AG04449 (cell line): ENCODE measurements around the gene PON3.

Experiments used
- CTCF ChIA-PET: fragments of 350-600 bp; formaldehyde crosslinking; extraction: SDS; loops from one replicate; lab custom pipeline; 2021; ENCODE audit warnings: antibody characterized with exemption; lab: Yijun Ruan, JAX
- POLR2A ChIA-PET: fragments of 400-600, 350-600 bp; formaldehyde crosslinking; extraction: SDS; loops from one replicate; lab custom pipeline; 2020; ENCODE audit warnings: antibody characterized with exemption, inconsistent platforms; lab: Yijun Ruan, JAX
- DNase-seq: peaks from one replicate; pipeline ENCODE4 v3.0.0-alpha.2; 2010; ENCODE audit warnings: low read depth, low spot score
- H3K4me3 ChIP-seq: 2 replicates; pipeline ENCODE4 v1.5.1; 2011; ENCODE audit warnings: low read depth, mild to moderate bottlenecking, control low read depth, low read length
- TF ChIP-seq, protein P1 (sequence below): IDR thresholded peaks from one replicate; pipeline ENCODE4 v1.5.1; 2011; ENCODE audit warnings: mild to moderate bottlenecking, moderate library complexity, low read length, control low read depth, inconsistent platforms; ENCODE audit not compliant: insufficient read depth; ENCODE audit errors: missing control alignments

Gene PON3

DNA sequence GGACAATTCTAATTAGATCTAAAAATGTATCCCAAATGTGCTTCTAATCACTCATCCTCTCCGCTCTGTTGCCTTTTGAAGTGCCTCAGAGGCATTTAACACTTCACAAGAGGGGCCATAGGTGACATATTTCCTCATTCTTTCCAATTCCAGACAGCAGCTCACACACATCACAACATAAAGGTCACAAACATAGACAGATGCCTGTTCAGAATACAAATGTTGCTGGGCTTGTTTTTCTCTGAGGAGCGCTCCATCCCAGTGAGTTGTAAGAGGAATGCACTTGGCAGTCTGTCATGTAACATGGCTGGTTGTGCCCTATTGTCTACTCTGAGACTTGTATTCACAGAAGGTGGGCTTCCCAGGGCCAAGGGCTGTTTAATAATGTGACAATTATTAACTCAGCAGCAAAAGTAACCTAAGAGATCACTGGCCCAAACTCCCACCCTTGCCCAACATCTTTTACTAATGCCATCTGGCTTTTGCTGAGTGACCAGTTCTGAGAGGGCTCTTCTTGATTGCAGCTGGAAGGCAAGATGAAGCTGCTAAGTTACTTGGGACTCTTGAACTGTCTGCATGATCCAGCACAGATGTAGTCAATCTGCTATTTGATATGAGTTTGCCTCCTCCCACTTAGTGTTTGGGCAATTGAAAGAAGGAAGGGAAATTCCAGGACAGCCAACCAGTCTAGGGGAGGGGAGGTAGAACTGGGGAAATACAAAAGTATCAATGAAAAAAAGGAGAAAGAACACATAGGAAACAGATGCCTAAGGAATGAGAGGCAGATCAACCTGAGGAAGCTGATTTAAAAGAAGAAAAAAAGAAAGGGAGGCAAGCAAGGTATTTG is 25.0 kb upstream of the PON3 start:
- no peak overlapping the region for H3K4me3 ChIP-seq
- POLR2A ChIA-PET = no interaction called here
- DNase-seq = no peak
- CTCF ChIA-PET = interaction anchor here (0.7 kb wide), 1 partner anchor 986 kb away, joined by 3 read pairs; no protein-coding TSS in a partner anchor
- TF ChIP-seq, protein P1, sequence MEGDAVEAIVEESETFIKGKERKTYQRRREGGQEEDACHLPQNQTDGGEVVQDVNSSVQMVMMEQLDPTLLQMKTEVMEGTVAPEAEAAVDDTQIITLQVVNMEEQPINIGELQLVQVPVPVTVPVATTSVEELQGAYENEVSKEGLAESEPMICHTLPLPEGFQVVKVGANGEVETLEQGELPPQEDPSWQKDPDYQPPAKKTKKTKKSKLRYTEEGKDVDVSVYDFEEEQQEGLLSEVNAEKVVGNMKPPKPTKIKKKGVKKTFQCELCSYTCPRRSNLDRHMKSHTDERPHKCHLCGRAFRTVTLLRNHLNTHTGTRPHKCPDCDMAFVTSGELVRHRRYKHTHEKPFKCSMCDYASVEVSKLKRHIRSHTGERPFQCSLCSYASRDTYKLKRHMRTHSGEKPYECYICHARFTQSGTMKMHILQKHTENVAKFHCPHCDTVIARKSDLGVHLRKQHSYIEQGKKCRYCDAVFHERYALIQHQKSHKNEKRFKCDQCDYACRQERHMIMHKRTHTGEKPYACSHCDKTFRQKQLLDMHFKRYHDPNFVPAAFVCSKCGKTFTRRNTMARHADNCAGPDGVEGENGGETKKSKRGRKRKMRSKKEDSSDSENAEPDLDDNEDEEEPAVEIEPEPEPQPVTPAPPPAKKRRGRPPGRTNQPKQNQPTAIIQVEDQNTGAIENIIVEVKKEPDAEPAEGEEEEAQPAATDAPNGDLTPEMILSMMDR = no peak

DNA sequence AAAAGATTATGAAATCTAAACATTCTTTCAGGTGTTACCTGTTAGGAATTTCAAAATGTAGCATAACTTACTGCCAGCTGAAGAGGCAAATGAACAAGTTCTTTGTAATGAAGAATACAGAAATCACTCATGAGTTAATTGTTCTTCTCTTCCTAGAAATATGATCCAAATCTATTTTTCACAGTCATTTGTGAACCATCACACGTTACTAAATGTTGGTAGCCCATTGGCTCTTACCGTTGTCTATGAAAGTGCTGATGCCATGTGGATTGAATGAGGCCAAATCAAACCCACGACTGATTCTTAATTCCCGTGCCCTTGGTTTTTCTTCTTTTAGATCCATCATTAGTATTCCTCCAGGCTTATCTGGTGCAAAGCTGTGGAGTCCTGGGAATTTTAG is 15.9 kb upstream of the PON3 start:
- no peak for DNase-seq
- CTCF ChIA-PET = no interaction called here
- TF ChIP-seq, protein P1 = no peak
- POLR2A ChIA-PET = no interaction called here
- no peak overlapping the region for H3K4me3 ChIP-seq

DNA sequence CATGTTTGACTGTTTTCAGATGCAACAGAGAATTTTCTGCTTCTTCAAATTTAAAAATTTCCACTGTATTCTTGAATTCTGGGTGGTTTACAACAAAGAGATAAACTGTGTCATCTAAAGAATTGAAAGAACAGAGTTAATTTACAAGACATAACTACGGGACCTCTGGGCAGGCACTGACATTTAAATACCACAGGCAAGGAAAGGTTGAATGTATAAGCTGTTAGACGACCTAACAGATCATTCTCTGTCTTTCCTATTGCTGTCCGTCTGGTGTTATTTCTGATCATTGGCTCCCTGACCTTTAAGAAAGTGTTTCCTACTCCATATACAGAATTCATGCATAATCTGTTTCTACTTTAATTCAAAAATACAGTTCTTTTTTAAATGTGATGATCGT is 15.5 kb upstream of the PON3 start:
- ChIA-PET CTCF (interaction anchor here (0.9 kb wide), 1 partner anchor 19 kb away, joined by 3 read pairs; no protein-coding TSS in a partner anchor), POLR2A (no interaction called here)
- no peak overlapping the region for H3K4me3 ChIP-seq
- TF ChIP-seq, protein P1 = no peak
- no peak for DNase-seq

DNA sequence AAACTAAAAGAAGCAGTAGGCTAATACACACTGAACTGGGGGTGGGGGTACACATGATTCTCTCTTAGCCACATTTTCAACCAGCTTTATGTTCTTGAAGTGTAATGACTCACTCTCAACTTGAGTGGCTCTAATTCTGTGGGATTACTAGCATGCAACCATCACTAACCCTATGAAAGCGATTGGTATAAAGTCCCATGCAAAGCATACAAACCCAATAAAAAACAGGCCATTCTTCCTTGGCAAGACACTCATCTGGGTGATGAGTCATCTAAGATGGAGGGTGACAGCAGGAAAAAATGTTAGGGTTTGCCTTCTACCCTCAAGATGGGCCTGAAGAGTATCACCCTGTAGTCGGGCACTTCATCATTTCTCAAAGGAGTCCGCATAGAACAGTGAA is 14.9 kb upstream of the PON3 start:
- H3K4me3 ChIP-seq = no peak overlapping the region
- ChIA-PET CTCF (interaction anchor here (0.6 to 0.9 kb wide), 2 partner anchors 8 to 18 kb away, joined by 3 read pairs; no protein-coding TSS in a partner anchor), POLR2A (no interaction called here)
- no peak for DNase-seq
- TF ChIP-seq, protein P1 = no peak

DNA sequence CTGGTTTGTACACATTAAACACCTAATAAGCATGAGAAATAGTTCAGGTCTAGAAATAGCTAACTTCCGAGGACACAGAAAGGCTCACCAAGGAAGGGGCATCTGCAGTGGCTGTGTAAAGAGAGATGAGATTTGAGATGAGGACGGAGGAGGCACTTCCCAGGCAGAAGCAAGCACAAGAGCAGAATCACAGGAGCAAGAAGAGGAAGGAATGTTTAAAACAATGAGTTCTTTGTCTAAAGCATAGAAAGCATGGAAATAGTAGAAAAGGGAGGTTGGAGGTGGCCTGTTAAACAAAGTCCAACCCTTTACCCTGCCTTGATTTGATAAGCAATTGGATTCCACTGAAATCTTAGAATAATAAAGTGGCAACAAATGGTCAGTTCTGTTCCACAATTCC is 11.6 kb upstream of the PON3 start:
- CTCF ChIA-PET = interaction anchor here (1.4 kb wide), 1 partner anchor 10 kb away, joined by 4 read pairs; no protein-coding TSS in a partner anchor
- H3K4me3 ChIP-seq = no peak overlapping the region
- DNase-seq = no peak
- POLR2A ChIA-PET = no interaction called here
- TF ChIP-seq, protein P1 = no peak

DNA sequence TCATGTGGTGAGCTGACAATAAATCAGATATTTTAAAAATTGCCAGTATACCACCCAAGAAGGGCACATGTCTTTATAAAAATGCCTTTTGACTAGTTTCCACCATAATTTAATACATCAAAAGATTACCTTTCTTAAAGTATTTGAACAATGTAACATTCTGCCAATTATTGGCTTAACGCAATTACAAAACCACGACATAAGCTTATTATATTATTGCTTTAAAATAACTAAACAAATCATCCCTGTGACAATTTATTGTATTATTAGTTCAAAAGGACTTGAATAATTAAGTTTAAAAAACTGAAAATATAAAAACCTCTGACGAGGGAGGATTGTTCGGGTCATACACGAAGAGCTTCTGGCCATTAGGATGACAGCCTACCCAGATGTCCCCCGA is 9.6 kb upstream of the PON3 start:
- TF ChIP-seq, protein P1 = no peak
- H3K4me3 ChIP-seq = no peak overlapping the region
- POLR2A ChIA-PET = no interaction called here
- DNase-seq = no peak
- CTCF ChIA-PET = no interaction called here
